Activated CD8-positive, alpha-beta memory T cell treated with anti-CD3 and anti-CD28 coated beads for 36 hours (primary cell): ENCODE data around the gene MYO5C. TPM values are rescaled to one million over a fixed set of nuclear protein-coding genes. Genes with fewer than 3 reads are reported as not detected.

Experiments
- CTCF ChIA-PET: fragments of 350-600 bp; sonication (Branson Sonifier 250); formaldehyde crosslinking; loops from one replicate; lab custom pipeline; 2021; ENCODE audit warnings: antibody characterized with exemption; lab: Charles Lee
- POLR2A ChIA-PET: fragments of 350-600 bp; sonication (Branson Sonifier 250); formaldehyde crosslinking; loops from one replicate; lab custom pipeline; 2021; ENCODE audit warnings: antibody characterized with exemption; lab: Charles Lee
- total RNA-seq, 2 experiments: library from RNA; stranded (reverse); gene quantifications; one replicate each; pipeline ENCODE4 v1.2.3, GENCODE V29; 2021

MYO5C gene
- total RNA-seq, 2 experiments from 2014 or later = 0.17 to 0.23 TPM

DNA sequence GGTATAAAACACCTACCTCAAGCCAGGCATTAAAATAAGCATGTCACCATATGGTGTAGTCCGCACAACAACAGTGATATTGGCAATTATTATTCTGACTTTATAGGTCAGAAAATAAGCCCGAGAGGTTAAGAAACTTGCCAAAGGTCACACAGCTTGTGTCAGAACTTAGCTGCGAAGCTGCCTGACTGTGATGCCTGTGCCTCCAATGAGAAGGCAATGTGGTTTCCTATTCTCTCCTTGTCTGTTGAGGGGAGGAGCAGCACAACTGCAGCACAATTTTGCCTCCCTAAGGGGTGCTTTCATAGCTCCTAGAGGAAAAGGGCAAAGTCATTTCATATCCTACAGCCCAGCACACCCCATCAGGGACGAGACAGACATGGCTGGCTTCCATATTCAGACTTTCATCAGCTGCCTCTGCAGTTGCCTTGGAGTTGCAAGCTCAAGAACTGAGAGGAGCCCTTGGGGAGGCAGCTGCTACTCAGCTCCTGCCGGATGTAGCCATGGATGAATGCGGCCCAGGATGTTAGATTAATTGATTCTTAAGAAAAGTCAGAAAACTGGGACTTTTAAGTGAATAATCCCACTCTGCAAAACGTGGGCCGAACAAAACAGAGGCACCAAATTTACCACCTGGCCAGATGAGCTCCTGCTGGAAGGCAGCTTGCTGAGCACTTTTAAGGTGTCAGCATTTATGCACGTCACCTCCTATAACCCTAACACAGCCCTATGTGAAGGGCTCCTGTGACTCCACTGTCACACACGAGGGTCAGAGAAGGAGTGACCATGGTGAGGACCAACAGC, 38.5 kb downstream of the MYO5C start:
- ChIA-PET CTCF (interaction anchor here (0.6 to 2.0 kb wide), 17 partner anchors 11 to 477 kb away, joined by 3 to 6 read pairs (median 3); no protein-coding TSS in a partner anchor), POLR2A (interaction anchor here (0.6 kb wide), 2 partner anchors 18 to 430 kb away, joined by 6 to 7 read pairs; no protein-coding TSS in a partner anchor)

GRCh38 chr15:52256366-52256765, 39.2 kb downstream of the MYO5C start:
- POLR2A ChIA-PET = interaction anchor here (0.6 kb wide), 2 partner anchors 17 to 431 kb away, joined by 6 to 7 read pairs; no protein-coding TSS in a partner anchor
- CTCF ChIA-PET = interaction anchor here (0.6 to 2.0 kb wide), 17 partner anchors 11 to 478 kb away, joined by 3 to 6 read pairs (median 3); no protein-coding TSS in a partner anchor

- ChIA-PET CTCF (interaction anchor here (0.8 to 2.0 kb wide), 7 partner anchors 12 to 478 kb away, joined by 3 to 6 read pairs (median 3); no protein-coding TSS in a partner anchor), POLR2A (no interaction called here)
Measured at GRCh38 chr15:52255935-52256334, 39.7 kb downstream of the MYO5C start.

GRCh38 chr15:52255008-52255407, 40.6 kb downstream of the MYO5C start:
- ChIA-PET POLR2A (interaction anchor here (0.7 kb wide), 1 partner anchor 103 kb away, joined by 4 read pairs; no protein-coding TSS in a partner anchor), CTCF (no interaction called here)

DNA sequence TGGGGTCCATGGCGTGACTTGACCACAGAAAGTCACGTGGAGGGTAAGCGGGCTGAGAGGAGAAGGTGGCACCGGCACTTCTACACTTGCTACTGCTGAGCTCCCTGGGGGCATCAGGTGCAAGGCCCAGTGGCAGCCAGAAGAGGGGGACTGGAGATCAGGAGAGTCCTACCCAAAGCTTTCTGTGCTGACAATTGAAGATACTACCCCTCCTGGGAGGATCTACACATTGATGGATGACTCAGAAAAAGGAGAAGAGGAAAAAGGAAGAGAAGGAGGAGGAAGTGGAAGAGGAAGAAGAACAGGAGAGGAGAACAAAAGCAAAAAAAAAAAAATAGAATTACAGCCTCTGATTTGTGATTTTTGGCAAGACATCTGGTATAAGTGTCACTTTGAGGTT, 41.2 kb downstream of the MYO5C start:
- CTCF ChIA-PET = no interaction called here
- POLR2A ChIA-PET = interaction anchor here (0.7 kb wide), 1 partner anchor 102 kb away, joined by 4 read pairs; no protein-coding TSS in a partner anchor

GRCh38 chr15:52252781-52253180, 42.8 kb downstream of the MYO5C start:
- ChIA-PET POLR2A (interaction anchor here (0.6 to 0.7 kb wide), 2 partner anchors 57 to 82 kb away, joined by 3 to 10 read pairs; no protein-coding TSS in a partner anchor), CTCF (interaction anchor here (0.8 to 1.1 kb wide), 2 partner anchors 10 to 483 kb away, joined by 3 read pairs; no protein-coding TSS in a partner anchor)

GRCh38 chr15:52251144-52251860, 44.3 kb downstream of the MYO5C start:
- CTCF ChIA-PET = interaction anchor here (0.6 to 1.2 kb wide), 3 partner anchors 10 to 494 kb away, joined by 3 to 4 read pairs (median 4); no protein-coding TSS in a partner anchor
- POLR2A ChIA-PET = no interaction called here

DNA sequence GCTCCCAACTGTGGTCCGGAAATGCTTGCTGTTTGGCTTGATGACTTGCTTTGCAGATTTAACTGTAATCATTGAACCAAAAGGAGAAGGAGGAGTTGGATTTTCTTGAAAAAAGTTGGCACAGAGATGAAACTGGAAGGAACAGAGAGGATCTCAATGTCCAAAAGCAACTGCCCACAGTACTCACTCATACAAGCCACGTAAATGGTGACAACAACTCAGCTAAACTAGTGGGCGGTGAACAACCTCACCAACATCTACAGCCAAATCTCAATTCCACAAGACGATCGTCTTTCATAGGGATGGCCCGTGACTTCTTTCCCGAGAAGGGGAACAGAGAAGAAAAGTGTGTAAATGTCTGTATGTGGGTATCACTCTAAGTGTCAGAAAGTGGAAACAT, 48.1 kb downstream of the MYO5C start:
- POLR2A ChIA-PET = no interaction called here
- CTCF ChIA-PET = interaction anchor here (2.2 kb wide), 1 partner anchor 10 kb away, joined by 5 read pairs; no protein-coding TSS in a partner anchor

- ChIA-PET POLR2A (interaction anchor here (0.6 kb wide), 1 partner anchor 103 kb away, joined by 3 read pairs; no protein-coding TSS in a partner anchor), CTCF (interaction anchor here (2.2 kb wide), 1 partner anchor 11 kb away, joined by 5 read pairs; no protein-coding TSS in a partner anchor)
Measured at GRCh38 chr15:52246686-52247431, 48.7 kb downstream of the MYO5C start.

GRCh38 chr15:52243697-52244555, 51.7 kb downstream of the MYO5C start:
- POLR2A ChIA-PET = no interaction called here
- CTCF ChIA-PET = no interaction called here

- POLR2A ChIA-PET = no interaction called here
- CTCF ChIA-PET = no interaction called here
Measured at GRCh38 chr15:52243286-52243685, 52.3 kb downstream of the MYO5C start.

- ChIA-PET CTCF (interaction anchor here (1.0 kb wide), 1 partner anchor 9 kb away, joined by 3 read pairs; no protein-coding TSS in a partner anchor), POLR2A (no interaction called here)
Measured at GRCh38 chr15:52241489-52241888, 54.1 kb downstream of the MYO5C start.

GRCh38 chr15:52240166-52240565, 55.4 kb downstream of the MYO5C start:
- ChIA-PET POLR2A (no interaction called here), CTCF (interaction anchor here (1.0 to 1.1 kb wide), 2 partner anchors 10 to 13 kb away, joined by 3 read pairs; no protein-coding TSS in a partner anchor)

DNA sequence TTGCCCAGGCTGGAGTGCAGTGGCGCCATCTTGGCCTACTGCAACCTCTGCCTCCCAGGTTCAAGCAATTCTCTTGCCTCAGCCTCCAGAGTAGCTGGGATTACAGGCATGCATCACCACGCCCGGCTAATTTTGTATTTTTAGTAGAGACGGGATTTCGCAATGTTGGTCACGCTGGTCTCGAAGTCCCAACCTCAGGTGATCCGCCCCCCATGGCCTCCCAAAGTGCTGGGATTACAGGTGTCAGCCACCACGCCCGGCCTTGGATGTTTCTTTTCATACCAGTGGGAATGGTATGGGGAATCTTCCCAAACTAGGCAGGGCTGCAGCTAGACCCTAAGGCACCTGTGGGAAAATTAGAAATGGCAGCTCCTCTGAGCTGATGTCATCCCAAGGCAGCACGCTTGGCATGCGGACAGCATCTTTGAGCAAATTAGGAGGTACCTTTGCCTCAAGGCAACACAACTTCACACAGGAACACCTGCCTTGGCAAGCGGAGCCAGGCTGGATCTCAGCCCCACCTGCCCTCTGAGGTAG, 56.5 kb downstream of the MYO5C start:
- CTCF ChIA-PET = interaction anchor here (1.1 kb wide), 1 partner anchor 9 kb away, joined by 3 read pairs; no protein-coding TSS in a partner anchor
- POLR2A ChIA-PET = interaction anchor here (0.6 kb wide), 1 partner anchor 18 kb away, joined by 7 read pairs; no protein-coding TSS in a partner anchor

GRCh38 chr15:52238149-52238548, 57.5 kb downstream of the MYO5C start:
- POLR2A ChIA-PET = no interaction called here
- CTCF ChIA-PET = no interaction called here

DNA sequence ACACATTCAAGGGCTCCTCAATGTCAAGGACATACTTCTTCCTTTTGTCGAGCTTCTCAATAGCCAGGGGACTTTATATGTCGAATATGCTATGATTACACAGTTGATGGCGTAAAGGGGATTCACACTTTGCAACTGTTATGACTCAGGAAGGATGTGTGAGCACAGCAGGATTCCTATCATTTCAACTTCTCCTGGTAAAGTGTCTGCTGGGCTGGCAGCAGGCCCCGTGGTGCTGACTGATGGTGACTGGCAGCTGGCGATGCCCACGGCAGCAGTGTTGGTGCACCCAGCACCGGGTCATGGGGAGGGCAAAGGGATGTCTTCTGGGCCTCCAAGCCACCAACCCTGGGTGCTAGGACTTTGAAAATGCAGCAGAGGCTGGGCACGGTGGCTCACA, 59.6 kb downstream of the MYO5C start:
- POLR2A ChIA-PET = no interaction called here
- CTCF ChIA-PET = no interaction called here
